ENCODE measurements around the gene ADPRH.

DNA sequence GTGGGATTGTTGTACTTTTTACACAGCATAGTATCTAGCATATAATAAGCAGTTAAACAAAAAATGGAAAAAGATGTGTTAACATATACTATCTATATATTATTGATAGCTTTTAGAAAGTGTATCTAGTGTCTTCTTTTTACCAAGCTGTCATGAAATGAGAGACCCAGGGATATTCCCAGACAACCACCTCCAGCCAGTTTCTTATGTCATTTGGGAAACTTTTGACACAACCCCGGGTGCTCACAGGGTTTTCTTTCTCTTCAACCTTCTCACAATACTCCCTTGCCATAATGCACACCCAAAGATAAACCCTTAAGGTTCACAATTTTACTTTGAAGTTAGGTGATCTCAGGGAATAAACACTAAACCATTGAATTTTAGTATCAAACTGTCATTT, 13.6 kb downstream of the ADPRH start:
- TF ChIP-seq CBX5 (IDR thresholded peaks at IDR 0.05; ENCODE audit: low read depth) (no peak), RB1 (IDR thresholded peaks at IDR 0.05; ENCODE audit: borderline replicate concordance) (no peak), HDGF (IDR thresholded peaks at IDR 0.05) (no peak), NFIC (IDR thresholded peaks at IDR 0.05; ENCODE audit: low read depth, low read length) (no peak), EZH2 (IDR thresholded peaks at IDR 0.05; ENCODE audit: borderline replicate concordance, control insufficient read depth, low read depth, low read length) (no peak)
- TF ChIP-seq, protein P1, sequence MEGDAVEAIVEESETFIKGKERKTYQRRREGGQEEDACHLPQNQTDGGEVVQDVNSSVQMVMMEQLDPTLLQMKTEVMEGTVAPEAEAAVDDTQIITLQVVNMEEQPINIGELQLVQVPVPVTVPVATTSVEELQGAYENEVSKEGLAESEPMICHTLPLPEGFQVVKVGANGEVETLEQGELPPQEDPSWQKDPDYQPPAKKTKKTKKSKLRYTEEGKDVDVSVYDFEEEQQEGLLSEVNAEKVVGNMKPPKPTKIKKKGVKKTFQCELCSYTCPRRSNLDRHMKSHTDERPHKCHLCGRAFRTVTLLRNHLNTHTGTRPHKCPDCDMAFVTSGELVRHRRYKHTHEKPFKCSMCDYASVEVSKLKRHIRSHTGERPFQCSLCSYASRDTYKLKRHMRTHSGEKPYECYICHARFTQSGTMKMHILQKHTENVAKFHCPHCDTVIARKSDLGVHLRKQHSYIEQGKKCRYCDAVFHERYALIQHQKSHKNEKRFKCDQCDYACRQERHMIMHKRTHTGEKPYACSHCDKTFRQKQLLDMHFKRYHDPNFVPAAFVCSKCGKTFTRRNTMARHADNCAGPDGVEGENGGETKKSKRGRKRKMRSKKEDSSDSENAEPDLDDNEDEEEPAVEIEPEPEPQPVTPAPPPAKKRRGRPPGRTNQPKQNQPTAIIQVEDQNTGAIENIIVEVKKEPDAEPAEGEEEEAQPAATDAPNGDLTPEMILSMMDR (IDR thresholded peaks at IDR 0.05 in 2 of 3, conservative IDR thresholded peaks at IDR 0.05 in 1 of 3; ENCODE audit: control insufficient read depth in 2 of 3, extremely low read depth in 1 of 3, insufficient read depth in 1 of 3, low read depth in 3 of 3, low read length in 3 of 3): no peak
- TF ChIP-seq, protein P2, sequence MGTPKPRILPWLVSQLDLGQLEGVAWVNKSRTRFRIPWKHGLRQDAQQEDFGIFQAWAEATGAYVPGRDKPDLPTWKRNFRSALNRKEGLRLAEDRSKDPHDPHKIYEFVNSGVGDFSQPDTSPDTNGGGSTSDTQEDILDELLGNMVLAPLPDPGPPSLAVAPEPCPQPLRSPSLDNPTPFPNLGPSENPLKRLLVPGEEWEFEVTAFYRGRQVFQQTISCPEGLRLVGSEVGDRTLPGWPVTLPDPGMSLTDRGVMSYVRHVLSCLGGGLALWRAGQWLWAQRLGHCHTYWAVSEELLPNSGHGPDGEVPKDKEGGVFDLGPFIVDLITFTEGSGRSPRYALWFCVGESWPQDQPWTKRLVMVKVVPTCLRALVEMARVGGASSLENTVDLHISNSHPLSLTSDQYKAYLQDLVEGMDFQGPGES (IDR thresholded peaks at IDR 0.05): no peak
